Neural cell (in vitro differentiated cells): ENCODE measurements around the gene FUCA2.

Source experiments
- CTCF ChIP-seq: fragments of 450-650 bp; IDR thresholded peaks from 2 replicates; pipeline ENCODE4 v1.5.1; 2014; ENCODE audit warnings: antibody characterized with exemption, mild to moderate bottlenecking, moderate library complexity; ENCODE audit not compliant: poor library complexity, severe bottlenecking
- POLR2AphosphoS5 ChIP-seq: IDR thresholded peaks from 2 replicates; pipeline ENCODE4 v1.6.1; 2012

GRCh38 chr6:143449082-143449713 lies 62.3 kb downstream of the FUCA2 start:
- TF ChIP-seq CTCF (no peak), POLR2AphosphoS5 (no peak)
